ENCODE data around the gene ANKRD34C. TPM values are rescaled to one million over a fixed set of nuclear protein-coding genes. Genes with fewer than 3 reads are reported as not detected.
"Not testable (repeated sequence)": the region's sequence is repeated elsewhere in the genome, so short reads cannot be mapped to it uniquely, and the experiment has no call there.

ANKRD34C gene
- total RNA-seq, 2 experiments from 2014 or later, result not detected

DNA sequence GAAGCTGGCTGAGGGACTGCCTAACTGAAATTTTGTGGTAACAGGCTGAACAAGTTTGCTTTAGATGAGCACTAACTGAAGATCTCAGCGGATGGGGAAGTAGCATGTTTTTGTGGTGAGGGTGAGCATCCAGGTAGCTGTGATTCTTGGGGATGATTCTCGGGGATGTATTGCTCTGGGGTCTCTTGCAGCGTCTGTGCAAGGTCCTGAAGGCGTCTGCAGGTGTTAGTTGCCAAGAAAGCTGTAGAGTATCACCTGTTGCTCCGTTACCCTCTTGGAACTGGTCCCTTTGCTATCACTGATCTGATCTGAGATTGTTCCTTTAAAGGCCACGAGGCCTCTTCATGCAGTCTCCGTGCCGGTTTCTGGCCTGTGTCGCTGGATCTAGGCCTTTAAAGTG is 34.3 kb downstream of the ANKRD34C start:
- H3K27ac Mint-ChIP-seq, result no peak overlapping the region
- H3K4me1 Mint-ChIP-seq, result peaks cover 40% of the 10 kb centered on the region
- H3K36me3 Mint-ChIP-seq, result peaks cover 59% of the 10 kb centered on the region
- CTCF ChIA-PET, result no interaction called here
- DNase-seq (no peak), ATAC-seq (no peak)
- H3K9me3 Mint-ChIP-seq (ENCODE audit: low read depth), result no peaks in the 10 kb centered on the region
- no peaks in the 10 kb centered on the region for H3K27me3 Mint-ChIP-seq
- no peak overlapping the region for H3K4me3 Mint-ChIP-seq

DNA sequence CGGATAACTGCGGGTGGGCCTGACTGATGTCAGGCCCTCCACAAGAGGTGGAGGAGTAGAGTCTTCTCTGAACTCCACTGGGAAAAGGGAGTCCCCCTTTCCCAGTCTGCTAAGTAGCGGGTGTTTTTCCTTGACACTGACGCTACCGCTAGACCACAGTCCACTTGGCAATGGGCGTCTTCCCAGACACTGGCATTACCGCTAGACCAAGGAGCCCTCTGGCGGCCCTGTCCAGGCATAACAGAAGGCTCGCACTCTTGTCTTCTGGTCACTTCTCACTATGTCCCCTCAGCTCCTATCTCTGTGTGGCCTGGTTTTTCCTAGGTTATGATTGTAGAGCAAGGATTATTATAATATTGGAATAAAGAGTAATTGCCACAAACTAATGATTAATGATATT is 37.5 kb downstream of the ANKRD34C start:
- ATAC-seq; H3K27me3 Mint-ChIP-seq; H3K9me3 Mint-ChIP-seq (ENCODE audit: low read depth); CTCF ChIA-PET; H3K27ac Mint-ChIP-seq; H3K4me3 Mint-ChIP-seq; DNase-seq: not testable (repeated sequence)
- H3K4me1 Mint-ChIP-seq, result peaks cover 17% of the 10 kb centered on the region
- H3K36me3 Mint-ChIP-seq, result peaks cover 51% of the 10 kb centered on the region

DNA sequence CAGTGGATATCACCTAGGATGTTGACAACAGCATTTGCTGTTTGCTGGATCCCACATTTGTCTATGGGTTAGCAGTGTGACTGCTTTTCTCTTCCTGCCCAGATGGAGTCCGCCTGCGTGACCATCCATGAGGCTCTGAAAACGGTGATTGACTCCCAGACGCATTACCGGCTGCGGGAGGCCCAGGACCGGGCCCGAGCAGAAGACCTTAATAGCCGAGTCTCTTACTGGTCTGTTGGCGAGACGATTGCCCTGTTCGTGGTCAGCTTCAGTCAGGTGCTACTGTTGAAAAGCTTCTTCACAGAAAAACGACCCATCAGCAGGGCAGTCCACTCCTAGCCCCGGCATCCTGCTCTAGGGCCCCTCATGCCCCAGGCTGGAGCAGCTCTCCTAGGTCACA is 39.4 kb downstream of the ANKRD34C start:
- Mint-ChIP-seq H3K36me3 (peaks cover 48% of the 10 kb centered on the region), H3K4me1 (peaks cover 17% of the 10 kb centered on the region), H3K9me3 (ENCODE audit: low read depth) (no peaks in the 10 kb centered on the region), H3K4me3 (no peak overlapping the region), H3K27me3 (no peaks in the 10 kb centered on the region), H3K27ac (no peak overlapping the region)
- CTCF ChIA-PET, result no interaction called here
- DNase-seq (no peak), ATAC-seq (no peak)

DNA sequence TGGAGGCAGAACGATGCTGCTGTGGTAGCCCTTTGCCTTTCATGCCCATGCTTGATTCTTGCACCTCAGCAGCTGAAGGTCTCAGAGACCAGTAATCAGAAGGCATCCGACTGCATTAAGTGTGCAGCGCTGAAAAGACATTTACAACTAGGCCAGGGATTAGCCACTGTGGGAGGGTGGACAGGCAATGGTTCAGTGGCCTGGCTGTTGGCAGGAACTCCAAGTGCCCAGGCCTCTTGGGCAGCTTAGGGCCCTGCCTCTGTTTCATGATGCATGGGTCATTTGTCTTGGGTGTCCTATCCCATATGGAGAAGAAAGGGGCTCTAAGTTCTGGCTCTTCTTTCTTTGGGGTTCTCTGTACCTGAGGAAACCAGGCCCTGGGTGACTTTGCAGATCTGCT is 39.8 kb downstream of the ANKRD34C start:
- ATAC-seq (no peak), DNase-seq (no peak)
- Mint-ChIP-seq H3K27ac (no peak overlapping the region), H3K9me3 (ENCODE audit: low read depth) (no peaks in the 10 kb centered on the region), H3K4me1 (peaks cover 17% of the 10 kb centered on the region), H3K4me3 (no peak overlapping the region), H3K36me3 (peaks cover 46% of the 10 kb centered on the region), H3K27me3 (no peaks in the 10 kb centered on the region)
- CTCF ChIA-PET, result no interaction called here

DNA sequence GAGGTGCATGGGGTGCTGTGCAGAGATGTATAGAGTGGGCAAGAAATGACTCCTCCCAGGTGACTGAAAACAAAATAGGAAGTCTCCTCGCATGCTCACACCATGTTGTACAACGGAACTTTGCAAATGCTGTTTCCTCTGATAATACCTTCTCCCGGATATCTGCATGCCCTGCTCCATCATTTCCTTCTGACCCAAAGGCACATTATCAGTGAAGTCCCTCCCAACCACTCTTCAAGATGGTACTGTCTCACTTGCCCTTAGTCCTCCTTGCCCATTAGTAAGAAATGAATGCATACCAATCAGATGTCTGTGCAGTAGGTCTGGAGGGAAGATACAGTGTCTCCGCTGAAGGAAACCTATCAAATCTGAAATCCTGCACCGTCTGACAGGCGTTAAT is 40.4 kb downstream of the ANKRD34C start:
- H3K27me3 Mint-ChIP-seq, result no peaks in the 10 kb centered on the region
- DNase-seq (no peak), ATAC-seq (no peak)
- H3K4me3 Mint-ChIP-seq, result no peak overlapping the region
- CTCF ChIA-PET, result no interaction called here
- H3K27ac Mint-ChIP-seq, result no peak overlapping the region
- peaks cover 14% of the 10 kb centered on the region for H3K4me1 Mint-ChIP-seq
- peaks cover 44% of the 10 kb centered on the region for H3K36me3 Mint-ChIP-seq
- H3K9me3 Mint-ChIP-seq (ENCODE audit: low read depth), result no peaks in the 10 kb centered on the region

DNA sequence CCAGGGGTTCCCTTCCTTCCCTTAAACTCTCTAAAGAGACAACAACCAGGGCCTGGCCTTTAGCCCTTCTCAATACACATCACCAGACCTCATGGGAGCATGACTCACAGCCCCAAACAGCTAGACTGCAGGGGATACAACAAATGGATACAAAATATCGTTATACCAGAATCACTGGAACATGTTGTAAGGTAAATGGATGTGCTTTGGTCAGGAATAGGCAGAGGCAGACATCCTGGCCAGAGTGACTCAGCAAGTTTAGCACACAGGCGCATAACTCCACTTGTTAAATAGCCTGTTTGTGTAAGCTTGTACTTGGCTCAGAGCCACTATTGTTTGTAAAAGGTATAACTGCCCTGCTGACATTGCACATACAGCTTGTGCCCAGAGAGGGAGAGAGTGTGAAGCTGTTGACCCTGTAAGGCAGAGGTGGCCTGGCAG is 46.7 kb downstream of the ANKRD34C start:
- Mint-ChIP-seq H3K4me3 (no peak overlapping the region), H3K9me3 (ENCODE audit: low read depth) (no peaks in the 10 kb centered on the region), H3K4me1 (no peaks in the 10 kb centered on the region), H3K27ac (no peak overlapping the region), H3K27me3 (no peaks in the 10 kb centered on the region), H3K36me3 (peaks cover 21% of the 10 kb centered on the region)
- no peak for DNase-seq
- CTCF ChIA-PET, result no interaction called here
- no peak for ATAC-seq

Other genes with a start within 250 kb of the ANKRD34C start
- under 1 TPM in 1 of 2 experiments, not detected in 1; 0.02 TPM for gene RASGRF1, start 191.9 kb upstream of the ANKRD34C start, total RNA-seq
- gene TMED3, start 28.4 kb downstream of the ANKRD34C start, total RNA-seq, result 10 to 100 TPM; 35.3 to 41.8 TPM
- under 1 TPM; 0.47 to 0.99 TPM for gene MINAR1, start 149.6 kb downstream of the ANKRD34C start, total RNA-seq

Data from activated CD8-positive, alpha-beta memory T cell treated with anti-CD3 and anti-CD28 coated beads, Interleukin-2, amount 10 ng/mL, durations not matched to agents 7 days and 5 days (primary cell).